Aorta (tissue), 5 donors: ENCODE results near the gene MOB3B. TPM values are rescaled to one million over a fixed set of nuclear protein-coding genes. Genes with fewer than 3 reads are reported as not detected.
A peak's percentile ranks its signal among the peaks of the same experiment; 100 is the strongest.
"Not testable (repeated sequence)": the region's sequence is repeated elsewhere in the genome, so short reads cannot be mapped to it uniquely, and the experiment has no call there.

Experiments used
- ATAC-seq: fragments of 200-7000 bp; cut with Tn5 transposase; one replicate; pipeline ENCODE4 v1.9.1; 2022; ENCODE audit warnings: moderate library complexity; ENCODE audit not compliant: low FRiP score
- DNase-seq, 2 donors: peaks; one replicate each; pipeline ENCODE4 v3.0.0-alpha.2; 2020
- H3K27ac ChIP-seq, 2 donors: one replicate each; pipeline ENCODE4 v1.5.1; 2013; ENCODE audit warnings: low read length in 2 of 2, mild to moderate bottlenecking in 2 of 2, moderate library complexity in 2 of 2, control low read depth in 1 of 2, inconsistent platforms in 1 of 2, low read depth in 1 of 2
- H3K27me3 ChIP-seq, 2 donors: one replicate each; pipeline ENCODE4 v1.6.1; 2013; ENCODE audit warnings: control low read depth in 1 of 2, low read length in 1 of 2, mild to moderate bottlenecking in 1 of 2, moderate library complexity in 1 of 2; ENCODE audit not compliant: insufficient read depth in 2 of 2, control insufficient read depth in 1 of 2
- H3K36me3 ChIP-seq, 2 donors: one replicate each; pipeline ENCODE4 v1.6.1; 2013; ENCODE audit warnings: control low read depth in 1 of 2, low read length in 1 of 2, mild to moderate bottlenecking in 1 of 2; ENCODE audit not compliant: insufficient read depth in 2 of 2, control insufficient read depth in 1 of 2
- H3K4me1 ChIP-seq, 2 donors: one replicate each; pipeline ENCODE4 v1.6.1; 2013; ENCODE audit warnings: low read length in 2 of 2, control low read depth in 1 of 2, mild to moderate bottlenecking in 1 of 2, moderate library complexity in 1 of 2; ENCODE audit not compliant: insufficient read depth in 2 of 2, control insufficient read depth in 1 of 2
- H3K4me3 ChIP-seq, 2 donors: one replicate each; pipeline ENCODE4 v1.5.1; 2013; ENCODE audit warnings: low read length in 2 of 2, control low read depth in 1 of 2, mild to moderate bottlenecking in 1 of 2
- H3K9me3 ChIP-seq: one replicate; pipeline ENCODE4 v1.6.1; 2013; ENCODE audit warnings: mild to moderate bottlenecking, low read length; ENCODE audit not compliant: control insufficient read depth
- WGBS, 2 donors: extraction: QIAGEN DNeasy Blood & Tissue Kit; methylation state at CpG; one replicate each; pipeline ENCODE4 v1.1.7; 2013; 5-methylcytosine and 5-hydroxymethylcytosine counted together
- intact Hi-C, 2 donors: fragments of 100-400 bp; cut with DNase I; formaldehyde crosslinking; loops; one replicate each; pipeline versions ENCODE4 v1.14.2 to v1.15.0; 2022
- polyA plus RNA-seq, 2 donors: library from polyadenylated mRNA; stranded (reverse); fragments of 200-250 nt; gene quantifications; one replicate each; pipeline ENCODE4 v1.2.3, GENCODE V29; 2013
- total RNA-seq, 2 donors: library from RNA; stranded (reverse); fragmentation: NEBNext Ultra II Directional; extraction: Animal tissue kit (Norgen Biotek cat#: 25700); gene quantifications; one replicate each; pipeline ENCODE4 v1.2.1, GENCODE V29; 2021
- donor health status: healthy with polysubstance abuse.
- donor health status: Bipolar disorder and iron deficiency.
- donor health status: DM: no; HTN: no; CAD: no.
- donor health status: DM: no; HTN: no; CAD: no.
- donor health status: DM: yes; HTN: yes; CAD: no.

The MOB3B gene
- total and polyA plus RNA-seq, 4 donors = 3.0 to 9.0 (median 5.8) TPM

DNA sequence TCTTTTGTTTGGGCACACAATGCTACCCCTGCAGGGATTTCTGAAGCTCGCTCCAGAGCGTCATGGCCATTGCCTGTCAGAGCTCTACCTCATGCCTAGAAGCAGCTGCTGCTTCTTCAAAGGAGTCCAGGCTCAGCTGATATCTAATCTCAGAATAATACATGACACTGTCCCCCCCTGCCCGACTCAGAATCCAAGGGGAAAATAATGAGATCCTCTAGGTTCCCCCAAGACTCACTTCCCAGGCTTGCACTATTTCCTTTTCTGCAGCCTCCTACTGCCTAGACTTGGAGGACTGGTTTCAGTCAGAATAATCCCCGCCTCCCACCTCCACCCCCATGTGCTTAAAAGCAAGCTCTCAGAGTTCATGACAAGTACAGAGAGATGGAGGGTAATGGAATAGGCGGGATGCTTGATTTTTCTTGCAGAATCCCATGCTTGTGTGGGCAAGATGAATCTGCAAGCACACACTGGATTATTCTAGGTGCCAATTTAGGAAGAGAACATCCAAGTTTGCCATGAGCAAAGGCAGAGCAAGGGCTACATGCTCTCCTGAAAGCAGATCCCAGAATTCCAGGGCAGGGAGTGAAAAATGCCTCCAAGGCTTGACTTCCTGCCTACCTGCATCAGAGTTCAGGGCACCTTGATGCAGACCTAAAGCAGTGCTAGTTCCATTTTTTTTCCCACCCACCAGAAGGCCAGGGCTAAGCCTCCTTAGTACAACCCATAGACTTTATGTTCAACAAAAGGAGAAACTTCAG lies 102.9 kb downstream of the MOB3B start:
- Histone ChIP-seq H3K4me1 (peaks cover 0 to 3% of the 10 kb centered on the region in 2 donors), H3K36me3 (peaks cover 0 to 2% of the 10 kb centered on the region in 2 donors), H3K9me3 (no peaks in the 10 kb centered on the region), H3K4me3 (no peak overlapping the region), H3K27me3 (no peaks in the 10 kb centered on the region), H3K27ac (no peak overlapping the region)
- intact Hi-C loops = no loop called here
- 81 to 86% methylated on average over 5 of the region's 5 CpGs for WGBS, 2 donors
- DNase-seq (no peak), ATAC-seq (no peak)

DNA sequence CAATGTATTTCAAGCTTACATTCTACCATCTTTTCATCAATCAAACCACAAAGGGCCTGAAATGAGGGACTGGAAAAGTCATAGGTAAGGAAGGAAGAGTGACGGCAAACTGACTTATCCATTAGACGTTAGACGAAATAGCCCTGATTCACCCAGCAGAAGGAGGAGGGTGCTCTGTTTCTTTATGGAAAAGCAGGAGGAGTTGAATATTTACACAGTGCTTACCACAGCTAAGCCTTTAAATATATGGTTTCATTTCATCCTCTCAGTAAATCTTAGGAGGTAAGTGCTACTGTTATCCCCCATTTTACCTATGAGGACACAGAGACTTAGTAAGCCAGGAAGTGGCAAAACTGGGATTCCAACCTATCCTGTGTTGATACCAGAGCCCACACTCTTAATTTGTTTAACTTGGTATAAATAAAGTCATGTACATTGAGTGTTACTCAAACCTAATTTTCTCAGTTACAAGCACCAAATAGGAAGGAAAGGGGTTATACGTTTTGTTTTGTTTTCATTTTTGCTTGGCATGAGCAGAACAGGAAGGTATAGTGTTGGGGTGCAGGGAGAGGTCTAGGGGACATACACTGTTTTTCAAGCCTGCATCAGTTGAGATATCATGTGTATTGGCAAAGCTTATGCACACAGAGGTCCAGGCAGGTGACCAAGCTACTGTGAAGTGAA lies 103.6 kb downstream of the MOB3B start:
- Histone ChIP-seq H3K27me3 (no peaks in the 10 kb centered on the region), H3K4me3 (no peak overlapping the region), H3K9me3 (no peaks in the 10 kb centered on the region), H3K4me1 (no peaks in the 10 kb centered on the region), H3K27ac (no peak overlapping the region), H3K36me3 (no peaks in the 10 kb centered on the region)
- intact Hi-C loops = no loop called here
- DNase-seq (no peak), ATAC-seq (no peak)
- WGBS, 2 donors = 68 to 69% methylated on average over 4 of the region's 4 CpGs

DNA sequence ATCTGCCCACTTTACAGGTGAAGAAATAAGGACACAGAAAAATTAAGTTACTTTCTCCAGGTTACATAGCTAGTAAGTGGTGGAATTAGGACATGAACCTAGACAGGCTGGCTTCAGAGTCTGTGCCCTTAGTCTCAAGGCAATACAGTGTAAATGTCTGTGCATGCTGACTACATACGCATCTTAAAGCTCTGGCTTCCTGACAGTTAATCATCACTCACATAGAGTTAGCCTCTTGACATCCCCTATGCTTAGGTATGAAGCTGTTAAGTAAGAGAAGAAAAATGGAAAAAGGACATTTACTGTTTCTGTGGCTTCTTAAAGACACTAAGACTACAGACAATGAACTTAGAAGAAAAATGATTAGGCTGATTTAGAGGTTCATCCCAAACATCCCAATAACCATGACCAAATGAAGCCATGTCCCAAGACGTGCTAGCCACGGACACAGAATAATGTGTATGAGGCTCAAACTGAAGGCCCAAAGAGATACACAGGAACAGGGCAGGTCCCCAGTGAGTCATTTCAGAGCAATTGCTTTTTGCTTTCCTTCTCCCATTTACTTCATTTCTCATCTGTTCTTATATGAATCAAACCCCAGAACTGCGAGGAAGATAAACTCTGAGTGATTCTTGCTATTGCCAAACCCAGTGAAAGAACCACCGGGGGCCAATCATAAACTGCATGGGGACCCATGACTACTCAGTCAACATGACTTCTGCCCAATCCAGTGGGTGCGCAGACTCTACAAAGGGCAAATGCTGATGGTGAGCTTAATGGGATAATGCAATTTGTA lies 105.5 kb downstream of the MOB3B start:
- Histone ChIP-seq H3K27ac (no peak overlapping the region), H3K4me3 (no peak overlapping the region), H3K4me1 (no peaks in the 10 kb centered on the region), H3K27me3 (no peaks in the 10 kb centered on the region), H3K36me3 (no peaks in the 10 kb centered on the region), H3K9me3 (no peaks in the 10 kb centered on the region)
- ATAC-seq = no peak
- WGBS, 2 donors = 95% methylated on average over 6 of the region's 6 CpGs
- intact Hi-C loops = no loop called here
- DNase-seq = no peak

DNA sequence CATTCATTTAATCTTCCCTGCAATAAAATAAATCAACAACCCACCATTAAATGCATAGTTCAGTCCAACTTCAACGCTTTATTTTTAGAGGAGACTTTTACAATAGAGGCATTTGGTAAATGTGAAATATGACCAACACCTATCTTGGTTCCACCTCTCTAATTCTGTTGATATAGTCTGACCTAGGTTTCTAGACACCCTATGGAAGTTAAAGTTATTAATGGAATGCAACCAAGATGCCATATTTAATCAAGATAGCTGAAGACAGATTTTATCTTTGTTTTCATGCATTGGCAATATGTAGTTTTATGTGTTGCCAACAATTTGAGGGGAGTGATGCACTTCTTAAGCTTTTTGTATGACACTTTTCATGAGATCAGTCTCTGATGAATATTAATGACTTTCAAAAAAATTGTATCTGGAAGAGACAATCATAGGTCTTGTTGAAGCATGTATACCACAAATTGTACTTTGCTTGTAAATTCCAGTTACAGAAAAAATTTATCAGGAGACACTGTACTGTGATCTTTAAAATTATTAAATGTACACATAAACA lies 107.3 kb downstream of the MOB3B start:
- no peaks in the 10 kb centered on the region for H3K4me1 ChIP-seq
- H3K27ac ChIP-seq = no peak overlapping the region
- 0 to 1% methylated on average over 1 of the region's 1 CpG for WGBS, 2 donors
- no peak for DNase-seq
- H3K4me3 ChIP-seq = no peak overlapping the region
- ATAC-seq = no peak
- no peaks in the 10 kb centered on the region for H3K9me3 ChIP-seq
- intact Hi-C loops = no loop called here
- no peaks in the 10 kb centered on the region for H3K36me3 ChIP-seq
- no peaks in the 10 kb centered on the region for H3K27me3 ChIP-seq

DNA sequence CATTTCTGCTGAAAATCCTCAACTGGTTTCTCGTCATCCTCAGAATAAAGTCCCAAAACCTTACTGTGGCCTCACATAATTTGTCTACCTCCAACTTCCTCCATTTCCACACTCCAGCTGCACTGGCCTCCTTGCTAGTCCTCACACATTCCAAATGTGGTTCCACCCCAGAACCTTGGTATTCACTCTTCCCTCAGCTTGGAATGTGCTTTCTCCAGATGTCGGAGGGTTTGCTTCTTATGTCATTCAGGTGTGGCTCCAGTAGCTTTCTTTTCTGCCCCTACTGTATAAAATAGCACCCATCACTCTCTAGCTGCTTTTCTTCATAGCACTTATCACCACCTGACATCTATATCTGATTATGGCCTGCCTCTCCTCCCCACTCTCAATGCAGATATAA lies 108.0 kb downstream of the MOB3B start:
- Histone ChIP-seq H3K4me1 (no peaks in the 10 kb centered on the region), H3K27ac (no peak overlapping the region), H3K27me3 (no peaks in the 10 kb centered on the region), H3K36me3 (no peaks in the 10 kb centered on the region), H3K9me3 (no peaks in the 10 kb centered on the region), H3K4me3 (no peak overlapping the region)
- ATAC-seq = no peak
- no peak for DNase-seq
- intact Hi-C loops = no loop called here
- 89 to 95% methylated on average over 2 of the region's 2 CpGs for WGBS, 2 donors

DNA sequence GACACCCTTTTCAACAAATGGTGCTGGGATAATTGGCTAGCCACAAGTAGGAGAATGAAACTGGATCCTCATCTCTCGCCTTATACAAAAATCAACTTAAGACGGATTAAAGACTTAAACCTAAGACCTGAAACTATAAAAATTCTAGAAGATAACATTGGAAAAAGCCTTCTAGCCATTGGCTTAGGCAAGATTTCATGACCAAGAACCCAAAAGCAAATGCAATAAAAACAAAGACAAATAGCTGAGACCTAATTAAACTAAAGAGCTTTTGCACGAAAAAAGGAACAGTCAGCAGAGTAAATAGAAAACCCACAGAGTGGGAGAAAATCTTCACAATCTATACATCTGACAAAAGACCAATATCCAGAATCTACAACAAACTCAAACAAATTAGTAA lies 110.1 kb downstream of the MOB3B start:
- intact Hi-C loops, H3K4me3 ChIP-seq, H3K27me3 ChIP-seq, H3K36me3 ChIP-seq, DNase-seq, H3K9me3 ChIP-seq, H3K27ac ChIP-seq, ATAC-seq, H3K4me1 ChIP-seq: not testable (repeated sequence)
- WGBS, 2 donors = 92 to 96% methylated on average over 3 of the region's 3 CpGs

DNA sequence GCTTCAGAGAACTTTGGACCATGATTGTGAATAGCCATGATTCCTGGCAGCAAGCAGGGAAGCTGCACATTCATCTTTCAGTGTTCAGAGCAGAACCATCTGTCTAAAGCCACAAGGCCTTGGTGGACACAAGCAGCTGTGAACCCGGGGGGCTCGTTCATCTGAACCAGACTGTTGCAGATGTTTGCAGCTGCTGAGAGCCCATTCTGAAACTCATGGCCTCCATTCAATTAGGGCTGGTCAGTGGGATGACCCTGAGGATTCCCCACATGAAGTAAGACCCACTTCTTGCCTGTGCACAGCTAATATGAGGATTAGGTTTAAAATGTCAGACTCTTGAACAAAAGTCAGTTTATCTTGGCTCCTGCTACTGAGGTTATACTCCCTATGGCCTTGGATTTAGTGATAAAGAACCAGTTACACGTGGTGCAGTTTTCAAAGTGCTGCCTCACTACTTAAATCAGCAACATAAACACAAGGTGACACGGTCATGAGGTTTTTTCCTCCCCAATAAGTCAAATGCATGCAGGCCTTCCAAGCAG lies 115.3 kb downstream of the MOB3B start:
- no peak overlapping the region for H3K4me3 ChIP-seq
- H3K27ac ChIP-seq = no peak overlapping the region
- intact Hi-C loops = loop anchor here in 1 of 2 donors (5.0 kb wide), 1 partner anchor 72 kb away; no protein-coding TSS in a partner anchor
- no peak for DNase-seq
- H3K36me3 ChIP-seq = no peaks in the 10 kb centered on the region
- no peaks in the 10 kb centered on the region for H3K27me3 ChIP-seq
- peaks cover 4 to 15% of the 10 kb centered on the region in 2 donors for H3K4me1 ChIP-seq
- WGBS, 2 donors = 34 to 50% methylated on average over 4 of the region's 4 CpGs
- H3K9me3 ChIP-seq = no peaks in the 10 kb centered on the region
- peak; percentile 57 for ATAC-seq

DNA sequence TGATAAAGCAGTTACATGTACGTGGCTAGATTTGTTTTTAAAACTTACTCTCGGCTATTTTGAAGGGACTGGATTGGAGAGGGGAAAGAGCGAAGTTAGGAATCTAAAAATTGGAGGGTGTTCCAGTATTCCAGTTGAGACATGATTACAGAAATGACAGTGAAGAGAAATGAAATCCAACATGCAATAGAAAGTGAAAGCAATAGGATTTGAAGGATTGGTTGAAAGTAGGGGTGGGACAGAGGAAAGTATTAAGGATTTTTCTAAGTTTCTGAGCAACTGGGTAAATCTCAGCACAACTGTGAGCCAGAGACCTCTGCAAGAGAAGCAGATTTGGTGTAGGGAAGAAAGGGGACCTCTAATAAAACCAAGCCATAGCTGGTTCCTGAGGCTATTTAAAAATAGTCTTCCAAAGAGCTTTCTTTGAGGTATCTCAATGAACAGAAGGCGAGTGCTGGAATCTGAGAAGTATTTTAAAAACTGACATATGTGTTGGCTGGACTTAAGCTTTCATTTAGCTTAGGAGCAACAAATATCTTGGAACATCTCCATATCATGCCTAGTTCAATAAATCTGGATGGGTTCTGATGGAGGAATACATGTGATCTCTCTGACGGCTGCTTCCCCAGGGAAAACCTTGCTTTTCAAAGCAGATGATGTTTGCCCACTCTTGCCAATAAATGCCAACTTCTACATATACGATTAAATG lies 115.9 kb downstream of the MOB3B start:
- H3K36me3 ChIP-seq = no peaks in the 10 kb centered on the region
- peak overlapping the region in 1 of 2 donors; percentile 40 for H3K27ac ChIP-seq
- intact Hi-C loops = loop anchor here in 1 of 2 donors (2.0 to 5.0 kb wide), 2 partner anchors 71 to 115 kb away; partner anchors contain the start of gene MOB3B
- peak overlapping the region; percentile 28 to 82 for H3K4me3 ChIP-seq
- DNase-seq (no peak), ATAC-seq (peak; percentile 49)
- no peaks in the 10 kb centered on the region for H3K27me3 ChIP-seq
- no peaks in the 10 kb centered on the region for H3K9me3 ChIP-seq
- 9 to 12% methylated on average over 6 of the region's 6 CpGs for WGBS, 2 donors
- peaks cover 4 to 15% of the 10 kb centered on the region in 2 donors for H3K4me1 ChIP-seq
